H9 (cell line): ENCODE data around the gene VASH2. TPM values are rescaled to one million over a fixed set of nuclear protein-coding genes. Genes with fewer than 3 reads are reported as not detected.

Experiments used
- DNase-seq: peaks from one replicate; pipeline ENCODE4 v3.0.0-alpha.2; 2017
- H2AFZ ChIP-seq: one replicate; pipeline ENCODE4 v1.6.1; 2013; ENCODE audit warnings: mild to moderate bottlenecking, low read length, control low read depth, moderate library complexity
- H2AK5ac ChIP-seq: 2 replicates; pipeline ENCODE4 v1.6.1; 2013; ENCODE audit warnings: low read length, control low read depth, mixed read lengths; ENCODE audit not compliant: insufficient read length
- H2BK120ac ChIP-seq: one replicate; pipeline ENCODE4 v1.6.1; 2013; ENCODE audit warnings: low read depth, mild to moderate bottlenecking, low read length, control low read depth, inconsistent platforms; ENCODE audit not compliant: poor library complexity, severe bottlenecking
- H2BK12ac ChIP-seq: 2 replicates; pipeline ENCODE4 v1.6.1; 2013; ENCODE audit warnings: low read length, control low read depth, mixed read lengths, low read depth; ENCODE audit not compliant: insufficient read length
- H2BK15ac ChIP-seq: 2 replicates; pipeline ENCODE4 v1.6.1; 2013; ENCODE audit warnings: low read depth, low read length, control low read depth
- H2BK20ac ChIP-seq: one replicate; pipeline ENCODE4 v1.6.1; 2013; ENCODE audit warnings: low read depth, mild to moderate bottlenecking, low read length, control low read depth, inconsistent platforms; ENCODE audit not compliant: poor library complexity, severe bottlenecking
- H2BK5ac ChIP-seq: 2 replicates; pipeline ENCODE4 v1.6.1; 2013; ENCODE audit warnings: low read length, control low read depth, mixed read lengths; ENCODE audit not compliant: insufficient read length
- H3K14ac ChIP-seq: 2 replicates; pipeline ENCODE4 v1.6.1; 2013; ENCODE audit warnings: low read length, control low read depth; ENCODE audit not compliant: insufficient read depth
- H3K18ac ChIP-seq: 2 replicates; pipeline ENCODE4 v1.6.1; 2013; ENCODE audit warnings: low read depth, mild to moderate bottlenecking, mixed read lengths, low read length, control low read depth; ENCODE audit not compliant: insufficient read length
- H3K23ac ChIP-seq: 2 replicates; pipeline ENCODE4 v1.6.1; 2013; ENCODE audit warnings: low read length, control low read depth, mixed read lengths, low read depth; ENCODE audit not compliant: insufficient read length
- H3K23me2 ChIP-seq: 2 replicates; pipeline ENCODE4 v1.6.1; 2013; ENCODE audit warnings: low read depth, mild to moderate bottlenecking, mixed read lengths, low read length, control low read depth; ENCODE audit not compliant: insufficient read length, poor library complexity, severe bottlenecking
- H3K27ac ChIP-seq: 2 replicates; pipeline ENCODE4 v1.5.1; 2013; ENCODE audit warnings: low read length, control low read depth, mixed read lengths, low read depth; ENCODE audit not compliant: insufficient read length
- H3K27me3 ChIP-seq: 2 replicates; pipeline ENCODE4 v1.6.1; 2013; ENCODE audit warnings: low read length, control low read depth, inconsistent platforms; ENCODE audit not compliant: insufficient read depth
- H3K4ac ChIP-seq: 2 replicates; pipeline ENCODE4 v1.6.1; 2013; ENCODE audit warnings: low read depth, mild to moderate bottlenecking, control low read depth, inconsistent platforms, low read length, moderate library complexity
- H3K4me1 ChIP-seq: 2 replicates; pipeline ENCODE4 v1.6.1; 2013; ENCODE audit warnings: low read length, control low read depth, inconsistent platforms; ENCODE audit not compliant: insufficient read depth
- H3K4me2 ChIP-seq: 2 replicates; pipeline ENCODE4 v1.6.1; 2013; ENCODE audit warnings: low read length, control low read depth, mixed read lengths; ENCODE audit not compliant: insufficient read length, insufficient read depth
- H3K56ac ChIP-seq: 2 replicates; pipeline ENCODE4 v1.6.1; 2013; ENCODE audit warnings: low read depth, mild to moderate bottlenecking, mixed read lengths, low read length, control low read depth; ENCODE audit not compliant: insufficient read length
- H3K79me1 ChIP-seq: 2 replicates; pipeline ENCODE4 v1.6.1; 2013; ENCODE audit warnings: low read depth, mild to moderate bottlenecking, moderate library complexity, low read length, control low read depth, inconsistent platforms; ENCODE audit not compliant: insufficient read depth, poor library complexity, severe bottlenecking
- H3K79me2 ChIP-seq: 2 replicates; pipeline ENCODE4 v1.6.1; 2013; ENCODE audit warnings: low read length, control low read depth, inconsistent platforms; ENCODE audit not compliant: insufficient read depth
- H3K9ac ChIP-seq: 2 replicates; pipeline ENCODE4 v1.6.1; 2013; ENCODE audit warnings: low read length, control low read depth, mixed read lengths; ENCODE audit not compliant: insufficient read length; ENCODE audit errors: extremely low read depth
- H3K9me3 ChIP-seq: one replicate; pipeline ENCODE4 v1.6.1; 2013; ENCODE audit warnings: low read depth, low read length, inconsistent platforms; ENCODE audit not compliant: control insufficient read depth
- H3T11ph ChIP-seq: one replicate; pipeline ENCODE4 v1.6.1; 2013; ENCODE audit warnings: mild to moderate bottlenecking, low read length, control low read depth, inconsistent platforms
- H4K20me1 ChIP-seq: one replicate; pipeline ENCODE4 v1.6.1; 2013; ENCODE audit not compliant: control insufficient read depth, insufficient read length, insufficient read depth
- H4K5ac ChIP-seq: 2 replicates; pipeline ENCODE4 v1.6.1; 2013; ENCODE audit warnings: low read depth, mild to moderate bottlenecking, mixed read lengths, low read length, control low read depth; ENCODE audit not compliant: insufficient read length
- H4K8ac ChIP-seq: replicated peaks from 2 replicates; pipeline ENCODE4 v1.6.1; 2013; ENCODE audit warnings: low read length, control low read depth, mixed read lengths, low read depth; ENCODE audit not compliant: insufficient read length
- H4K91ac ChIP-seq: 2 replicates; pipeline ENCODE4 v1.6.1; 2013; ENCODE audit warnings: low read depth, mild to moderate bottlenecking, moderate library complexity, mixed read lengths, low read length, control low read depth; ENCODE audit not compliant: insufficient read length
- H3K27ac Mint-ChIP-seq, 3 experiments: 2 replicates in 2 of 3; 3 replicates in 1 of 3; pipeline ENCODE4 v1.8.0; 2020 to 2021; ENCODE audit warnings: mixed read lengths in 3 of 3, mild to moderate bottlenecking in 1 of 3, moderate library complexity in 1 of 3
- H3K27me3 Mint-ChIP-seq: 2 replicates; pipeline ENCODE4 v1.8.0; 2021; ENCODE audit warnings: low read depth, mild to moderate bottlenecking, moderate library complexity, mixed read lengths
- H3K36me3 Mint-ChIP-seq, 3 experiments: 2 replicates in 2 of 3; 3 replicates in 1 of 3; pipeline ENCODE4 v1.8.0; 2020 to 2021; ENCODE audit warnings: low read depth in 3 of 3, mixed read lengths in 3 of 3; ENCODE audit not compliant: insufficient read depth in 1 of 3
- H3K4me1 Mint-ChIP-seq, 2 experiments: 2 replicates each; pipeline ENCODE4 v1.8.0; 2020; ENCODE audit warnings: mixed read lengths in 2 of 2
- H3K4me3 Mint-ChIP-seq, 2 experiments: 2 replicates in 1 of 2; 3 replicates in 1 of 2; pipeline ENCODE4 v1.8.0; 2020 to 2021; ENCODE audit warnings: mild to moderate bottlenecking in 2 of 2, mixed read lengths in 2 of 2, moderate library complexity in 1 of 2
- H3K9me3 Mint-ChIP-seq, 2 experiments: 2 replicates in 1 of 2; 3 replicates in 1 of 2; pipeline ENCODE4 v1.8.0; 2020; ENCODE audit warnings: mild to moderate bottlenecking in 2 of 2, mixed read lengths in 2 of 2, moderate library complexity in 1 of 2
- CTCF ChIP-seq: fragments of 200-600 bp; sonication (generic); conservative IDR thresholded peaks from 3 replicates; pipeline ENCODE4 v1.8.0; 2021; ENCODE audit warnings: antibody characterized with exemption, mild to moderate bottlenecking
- WGBS: extraction: QIAGEN DNeasy Blood & Tissue Kit; methylation state at CpG from one replicate; pipeline ENCODE4 v1.1.7; 2013; ENCODE audit warnings: missing lambda C conversion rate, low lambda C conversion rate, mixed read lengths; ENCODE audit not compliant: insufficient read length; ENCODE audit errors: extremely low coverage; 5-methylcytosine and 5-hydroxymethylcytosine counted together
- total RNA-seq: library from RNA; stranded (reverse); gene quantifications from 2 replicates; pipeline ENCODE4 v1.2.1, GENCODE V29; 2021

VASH2 gene
- total RNA-seq, 1 experiment from 2014 or later: 76.1 TPM

GRCh38 chr1:212980123-212980785 is 29.9 kb downstream of the VASH2 start:
- no peak overlapping the region for H3K18ac ChIP-seq
- no peak overlapping the region for H2BK120ac ChIP-seq
- H3K4me3 Mint-ChIP-seq: no peak overlapping the region; a peak in 1 of 5 replicates
- H4K8ac ChIP-seq: no peak overlapping the region
- H3K23ac ChIP-seq: no peak overlapping the region
- H2BK5ac ChIP-seq: no peak overlapping the region
- no peak overlapping the region for H3T11ph ChIP-seq
- H3K4ac ChIP-seq: no peak overlapping the region
- peaks cover 61 to 98% (median 64%) of the 10 kb centered on the region in 3 experiments for H3K36me3 Mint-ChIP-seq
- no CpG with 5 or more reads among the region's 7 CpGs for WGBS
- H3K4me2 ChIP-seq: no peak overlapping the region
- no peak overlapping the region for H2BK12ac ChIP-seq
- H3K4me1 ChIP-seq: peaks cover 7% of the 10 kb centered on the region; the same call in 1 of the 2 replicates
- no peaks in the 10 kb centered on the region for H3K23me2 ChIP-seq
- H3K14ac ChIP-seq: no peak overlapping the region
- H2AK5ac ChIP-seq: no peak overlapping the region
- peak; percentile 52 for TF ChIP-seq CTCF
- no peaks in the 10 kb centered on the region for H3K9me3 ChIP-seq
- peak overlapping the region; percentile 50 to 81 (median 65); a peak in 4 of 7 replicates for H3K27ac Mint-ChIP-seq
- no peak overlapping the region for H3K9ac ChIP-seq
- H3K9me3 Mint-ChIP-seq: no peaks in the 10 kb centered on the region
- H3K4me1 Mint-ChIP-seq: peaks cover 47 to 51% of the 10 kb centered on the region in 2 experiments
- H2BK20ac ChIP-seq: no peak overlapping the region
- H4K20me1 ChIP-seq: no peaks in the 10 kb centered on the region
- H3K56ac ChIP-seq: no peak overlapping the region
- H3K27ac ChIP-seq: no peak overlapping the region
- no peaks in the 10 kb centered on the region for H3K27me3 ChIP-seq
- H3K79me2 ChIP-seq: no peaks in the 10 kb centered on the region
- peak; percentile 55 for DNase-seq
- no peaks in the 10 kb centered on the region; the same call in 1 of the 2 replicates for H3K27me3 Mint-ChIP-seq
- H2AFZ ChIP-seq: no peak overlapping the region
- H3K79me1 ChIP-seq: no peaks in the 10 kb centered on the region
- H4K5ac ChIP-seq: no peak overlapping the region
- no peak overlapping the region for H2BK15ac ChIP-seq
- H4K91ac ChIP-seq: no peak overlapping the region
